K562 (cell line): Measurements from ENCODE around the gene AAK1. TPM values are rescaled to one million over a fixed set of nuclear protein-coding genes. Genes with fewer than 3 reads are reported as not detected.
A peak's percentile ranks its signal among the peaks of the same experiment; 100 is the strongest.

Experiments used
- CBFA2T2 ChIP-seq: fragments of 450-650 bp; conservative IDR thresholded peaks from 2 replicates; pipeline ENCODE4 v1.6.1; 2017; ENCODE audit warnings: mild to moderate bottlenecking
- CBFA2T3 ChIP-seq: fragments of 450-650 bp; IDR thresholded peaks from 2 replicates; pipeline ENCODE4 v1.6.1; 2017
- DIDO1 ChIP-seq: fragments of 450-650 bp; IDR thresholded peaks from 2 replicates; pipeline ENCODE4 v1.6.1; 2016; ENCODE audit warnings: low read depth, missing biosample characterization, missing genetic modification characterization
- EWSR1 ChIP-seq: fragments of 450-650 bp; IDR thresholded peaks from 2 replicates; pipeline ENCODE4 v1.6.1; 2018; ENCODE audit warnings: borderline replicate concordance, mild to moderate bottlenecking, low read depth, moderate library complexity; ENCODE audit not compliant: partially characterized antibody
- GTF2E2 ChIP-seq: fragments of 200-800 bp; sonication (Bioruptor generic); IDR thresholded peaks from 2 replicates; pipeline ENCODE4 v1.6.1; 2016; ENCODE audit warnings: missing genetic modification characterization, missing compliant biosample characterization
- HEY1 ChIP-seq: fragments of 250-450 bp; sonication (Bioruptor Pico); IDR thresholded peaks from 2 replicates; pipeline ENCODE4 v1.5.0; 2020; ENCODE audit warnings: mild to moderate bottlenecking, moderate library complexity, borderline replicate concordance
- TAF1 ChIP-seq: IDR thresholded peaks from 2 replicates; pipeline ENCODE4 v1.6.1; 2011; ENCODE audit warnings: mild to moderate bottlenecking, low read length, moderate library complexity; ENCODE audit not compliant: insufficient read depth, control insufficient read depth, severe bottlenecking; ENCODE audit errors: extremely low read depth
- ZC3H4 ChIP-seq: sonication (generic); formaldehyde crosslinking; IDR thresholded peaks from 2 replicates; pipeline ENCODE4 v1.9.0; 2021; ENCODE audit warnings: missing genetic modification reagents, borderline replicate concordance
- ZNF76 ChIP-seq: fragments of 250-450 bp; sonication (Bioruptor Pico); IDR thresholded peaks from 2 replicates; pipeline ENCODE4 v1.4.0; 2020; ENCODE audit warnings: mild to moderate bottlenecking, moderate library complexity, borderline replicate concordance
- polyA plus RNA-seq, 8 experiments: library from polyadenylated mRNA; depleted of rRNA in 4 of 8; stranded (reverse) in 5 of 8; unstranded in 3 of 8; fragments of >200 nt; fragmentation: Nextera tagmentation in 2 of 8; fragmentation: Illumina TruSeq in 1 of 8; extraction: Ambion mirVana in 2 of 8; extraction: Trizol in 1 of 8; gene quantifications; 2 replicates each; pipeline versions ENCODE4 v1.2.1 to v1.2.3, GENCODE V29; 2011 to 2014; ENCODE audit warnings: inconsistent platforms in 1 of 8, missing spikeins in 1 of 8
- total RNA-seq, 7 experiments: library from RNA; depleted of rRNA in 6 of 7; stranded (reverse); fragments of >200 nt in 6 of 7; fragmentation: Illumina TruSeq in 2 of 7; extraction: Trizol in 2 of 7; gene quantifications; 2 replicates each; pipeline versions ENCODE4 v1.2.1 to v1.2.3, GENCODE V29; 2011 to 2021; ENCODE audit warnings: low replicate concordance in 1 of 7
- TF ChIP-seq, protein P1 (sequence below): sonication (generic); formaldehyde crosslinking; IDR thresholded peaks from 2 replicates; pipeline ENCODE4 v1.8.0; 2023; ENCODE audit warnings: missing genetic modification reagents, mild to moderate bottlenecking, borderline replicate concordance
- TF ChIP-seq, protein P2 (sequence below): sonication (generic); formaldehyde crosslinking; IDR thresholded peaks from 2 replicates; pipeline ENCODE4 v1.8.1; 2023; ENCODE audit warnings: mild to moderate bottlenecking, missing genetic modification reagents
- TF ChIP-seq, protein P3 (sequence below): sonication (generic); formaldehyde crosslinking; IDR thresholded peaks from 2 replicates; pipeline ENCODE4 v1.8.1; 2023; ENCODE audit warnings: missing genetic modification reagents, mild to moderate bottlenecking, borderline replicate concordance

Gene AAK1
- total and polyA plus RNA-seq, 9 of the 15 experiments (the other 6 are each of a cell fraction or from before 2014, with no cell fraction given), result 0.89 to 17.1 (median 6.0) TPM

DNA sequence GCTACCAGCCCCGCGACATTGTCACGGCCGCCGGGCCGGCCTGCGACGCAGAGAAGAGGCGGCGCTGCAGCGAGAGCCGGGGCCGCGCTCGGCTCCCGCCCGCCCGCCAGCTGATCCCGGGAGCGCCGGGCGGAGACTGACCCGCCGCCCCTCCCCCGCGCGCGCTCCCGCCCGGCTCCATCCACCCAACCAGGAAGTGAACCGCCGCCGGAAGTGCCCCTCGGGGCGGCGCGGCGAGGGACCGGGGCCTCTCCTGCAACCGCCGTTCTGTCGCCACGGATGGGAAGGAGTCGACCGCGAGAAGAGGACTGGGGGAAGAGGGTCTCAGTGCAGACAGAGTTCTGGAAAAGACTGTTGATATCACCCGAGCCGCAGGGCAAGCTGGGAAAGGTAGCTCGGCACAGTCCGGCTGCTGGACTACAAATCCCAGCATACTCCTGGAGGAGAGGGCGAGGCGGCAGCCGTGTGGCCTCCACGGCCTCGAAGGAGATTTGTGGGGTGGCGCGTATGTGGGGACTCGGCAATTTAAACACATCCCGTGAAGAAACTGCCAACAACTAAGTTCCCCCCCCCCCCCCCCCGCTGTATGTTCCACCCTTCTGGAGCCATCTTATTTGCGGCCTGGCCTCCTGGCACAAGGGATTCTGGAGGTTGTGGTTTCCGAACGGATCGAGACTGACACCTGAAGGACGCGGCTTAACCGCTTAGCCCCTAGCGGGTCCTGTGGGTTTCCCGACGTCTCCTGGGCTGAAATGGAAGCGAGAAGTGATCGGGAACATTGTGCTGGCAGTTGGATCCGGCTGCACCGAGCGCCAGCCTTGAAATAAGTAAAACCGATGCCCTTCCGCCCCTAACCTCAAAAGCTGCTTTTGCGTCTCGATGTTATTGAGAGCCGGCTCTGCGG lies at the start of gene AAK1 (continued):
- TF ChIP-seq, protein P1, sequence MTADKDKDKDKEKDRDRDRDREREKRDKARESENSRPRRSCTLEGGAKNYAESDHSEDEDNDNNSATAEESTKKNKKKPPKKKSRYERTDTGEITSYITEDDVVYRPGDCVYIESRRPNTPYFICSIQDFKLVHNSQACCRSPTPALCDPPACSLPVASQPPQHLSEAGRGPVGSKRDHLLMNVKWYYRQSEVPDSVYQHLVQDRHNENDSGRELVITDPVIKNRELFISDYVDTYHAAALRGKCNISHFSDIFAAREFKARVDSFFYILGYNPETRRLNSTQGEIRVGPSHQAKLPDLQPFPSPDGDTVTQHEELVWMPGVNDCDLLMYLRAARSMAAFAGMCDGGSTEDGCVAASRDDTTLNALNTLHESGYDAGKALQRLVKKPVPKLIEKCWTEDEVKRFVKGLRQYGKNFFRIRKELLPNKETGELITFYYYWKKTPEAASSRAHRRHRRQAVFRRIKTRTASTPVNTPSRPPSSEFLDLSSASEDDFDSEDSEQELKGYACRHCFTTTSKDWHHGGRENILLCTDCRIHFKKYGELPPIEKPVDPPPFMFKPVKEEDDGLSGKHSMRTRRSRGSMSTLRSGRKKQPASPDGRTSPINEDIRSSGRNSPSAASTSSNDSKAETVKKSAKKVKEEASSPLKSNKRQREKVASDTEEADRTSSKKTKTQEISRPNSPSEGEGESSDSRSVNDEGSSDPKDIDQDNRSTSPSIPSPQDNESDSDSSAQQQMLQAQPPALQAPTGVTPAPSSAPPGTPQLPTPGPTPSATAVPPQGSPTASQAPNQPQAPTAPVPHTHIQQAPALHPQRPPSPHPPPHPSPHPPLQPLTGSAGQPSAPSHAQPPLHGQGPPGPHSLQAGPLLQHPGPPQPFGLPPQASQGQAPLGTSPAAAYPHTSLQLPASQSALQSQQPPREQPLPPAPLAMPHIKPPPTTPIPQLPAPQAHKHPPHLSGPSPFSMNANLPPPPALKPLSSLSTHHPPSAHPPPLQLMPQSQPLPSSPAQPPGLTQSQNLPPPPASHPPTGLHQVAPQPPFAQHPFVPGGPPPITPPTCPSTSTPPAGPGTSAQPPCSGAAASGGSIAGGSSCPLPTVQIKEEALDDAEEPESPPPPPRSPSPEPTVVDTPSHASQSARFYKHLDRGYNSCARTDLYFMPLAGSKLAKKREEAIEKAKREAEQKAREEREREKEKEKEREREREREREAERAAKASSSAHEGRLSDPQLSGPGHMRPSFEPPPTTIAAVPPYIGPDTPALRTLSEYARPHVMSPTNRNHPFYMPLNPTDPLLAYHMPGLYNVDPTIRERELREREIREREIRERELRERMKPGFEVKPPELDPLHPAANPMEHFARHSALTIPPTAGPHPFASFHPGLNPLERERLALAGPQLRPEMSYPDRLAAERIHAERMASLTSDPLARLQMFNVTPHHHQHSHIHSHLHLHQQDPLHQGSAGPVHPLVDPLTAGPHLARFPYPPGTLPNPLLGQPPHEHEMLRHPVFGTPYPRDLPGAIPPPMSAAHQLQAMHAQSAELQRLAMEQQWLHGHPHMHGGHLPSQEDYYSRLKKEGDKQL, result no peak
- TF ChIP-seq CBFA2T3, result no peak
- no peak for TF ChIP-seq ZC3H4 (CRISPR knock-in tag)
- TF ChIP-seq TAF1, result peak; percentile 72
- TF ChIP-seq GTF2E2 (tag), result no peak; the same call in 1 of the 2 replicates
- TF ChIP-seq, protein P2, sequence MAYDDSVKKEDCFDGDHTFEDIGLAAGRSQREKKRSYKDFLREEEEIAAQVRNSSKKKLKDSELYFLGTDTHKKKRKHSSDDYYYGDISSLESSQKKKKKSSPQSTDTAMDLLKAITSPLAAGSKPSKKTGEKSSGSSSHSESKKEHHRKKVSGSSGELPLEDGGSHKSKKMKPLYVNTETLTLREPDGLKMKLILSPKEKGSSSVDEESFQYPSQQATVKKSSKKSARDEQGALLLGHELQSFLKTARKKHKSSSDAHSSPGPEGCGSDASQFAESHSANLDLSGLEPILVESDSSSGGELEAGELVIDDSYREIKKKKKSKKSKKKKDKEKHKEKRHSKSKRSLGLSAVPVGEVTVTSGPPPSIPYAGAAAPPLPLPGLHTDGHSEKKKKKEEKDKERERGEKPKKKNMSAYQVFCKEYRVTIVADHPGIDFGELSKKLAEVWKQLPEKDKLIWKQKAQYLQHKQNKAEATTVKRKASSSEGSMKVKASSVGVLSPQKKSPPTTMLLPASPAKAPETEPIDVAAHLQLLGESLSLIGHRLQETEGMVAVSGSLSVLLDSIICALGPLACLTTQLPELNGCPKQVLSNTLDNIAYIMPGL (CRISPR knock-in tag), result no peak
- TF ChIP-seq, protein P3, sequence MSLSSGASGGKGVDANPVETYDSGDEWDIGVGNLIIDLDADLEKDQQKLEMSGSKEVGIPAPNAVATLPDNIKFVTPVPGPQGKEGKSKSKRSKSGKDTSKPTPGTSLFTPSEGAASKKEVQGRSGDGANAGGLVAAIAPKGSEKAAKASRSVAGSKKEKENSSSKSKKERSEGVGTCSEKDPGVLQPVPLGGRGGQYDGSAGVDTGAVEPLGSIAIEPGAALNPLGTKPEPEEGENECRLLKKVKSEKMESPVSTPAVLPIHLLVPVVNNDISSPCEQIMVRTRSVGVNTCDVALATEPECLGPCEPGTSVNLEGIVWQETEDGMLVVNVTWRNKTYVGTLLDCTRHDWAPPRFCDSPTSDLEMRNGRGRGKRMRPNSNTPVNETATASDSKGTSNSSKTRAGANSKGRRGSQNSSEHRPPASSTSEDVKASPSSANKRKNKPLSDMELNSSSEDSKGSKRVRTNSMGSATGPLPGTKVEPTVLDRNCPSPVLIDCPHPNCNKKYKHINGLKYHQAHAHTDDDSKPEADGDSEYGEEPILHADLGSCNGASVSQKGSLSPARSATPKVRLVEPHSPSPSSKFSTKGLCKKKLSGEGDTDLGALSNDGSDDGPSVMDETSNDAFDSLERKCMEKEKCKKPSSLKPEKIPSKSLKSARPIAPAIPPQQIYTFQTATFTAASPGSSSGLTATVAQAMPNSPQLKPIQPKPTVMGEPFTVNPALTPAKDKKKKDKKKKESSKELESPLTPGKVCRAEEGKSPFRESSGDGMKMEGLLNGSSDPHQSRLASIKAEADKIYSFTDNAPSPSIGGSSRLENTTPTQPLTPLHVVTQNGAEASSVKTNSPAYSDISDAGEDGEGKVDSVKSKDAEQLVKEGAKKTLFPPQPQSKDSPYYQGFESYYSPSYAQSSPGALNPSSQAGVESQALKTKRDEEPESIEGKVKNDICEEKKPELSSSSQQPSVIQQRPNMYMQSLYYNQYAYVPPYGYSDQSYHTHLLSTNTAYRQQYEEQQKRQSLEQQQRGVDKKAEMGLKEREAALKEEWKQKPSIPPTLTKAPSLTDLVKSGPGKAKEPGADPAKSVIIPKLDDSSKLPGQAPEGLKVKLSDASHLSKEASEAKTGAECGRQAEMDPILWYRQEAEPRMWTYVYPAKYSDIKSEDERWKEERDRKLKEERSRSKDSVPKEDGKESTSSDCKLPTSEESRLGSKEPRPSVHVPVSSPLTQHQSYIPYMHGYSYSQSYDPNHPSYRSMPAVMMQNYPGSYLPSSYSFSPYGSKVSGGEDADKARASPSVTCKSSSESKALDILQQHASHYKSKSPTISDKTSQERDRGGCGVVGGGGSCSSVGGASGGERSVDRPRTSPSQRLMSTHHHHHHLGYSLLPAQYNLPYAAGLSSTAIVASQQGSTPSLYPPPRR, result no peak
- 0 out of 2 replicates have a peak, but pooled peaks have one; percentile 47 for TF ChIP-seq DIDO1 (tag)
- TF ChIP-seq EWSR1, result no peak
- 0 out of 2 replicates have a peak, but pooled peaks have one; percentile 67 for TF ChIP-seq ZNF76 (CRISPR knock-in tag)
- TF ChIP-seq CBFA2T2, result no peak
- no peak for TF ChIP-seq HEY1
